OCI-LY1 (cell line): ENCODE data around the gene BACE1-AS.
"Not testable (repeated sequence)": the region's sequence is repeated elsewhere in the genome, so short reads cannot be mapped to it uniquely, and the experiment has no call there.

Experiments used
- H2AFZ ChIP-seq: fragments of 200-600 bp; sonication (generic), shearing (Covaris generic); 2 replicates; pipeline ENCODE4 v1.6.0; 2014; ENCODE audit warnings: antibody characterized with exemption, mild to moderate bottlenecking, low read length
- H3F3A ChIP-seq: fragments of 200-600 bp; sonication (generic), shearing (Covaris generic); 2 replicates; pipeline ENCODE4 v1.6.0; 2014; ENCODE audit warnings: mild to moderate bottlenecking, antibody characterized with exemption, low read length, moderate library complexity; ENCODE audit not compliant: insufficient read depth
- H3K27ac ChIP-seq: fragments of 200-600 bp; sonication (generic); 2 replicates; pipeline ENCODE4 v1.5.1; 2014; ENCODE audit warnings: low read length, mixed run types, mild to moderate bottlenecking, low read depth; ENCODE audit not compliant: poor library complexity, severe bottlenecking
- H3K27me3 ChIP-seq: fragments of 200-600 bp; sonication (generic); 2 replicates; pipeline ENCODE4 v1.6.0; 2014; ENCODE audit warnings: antibody characterized with exemption, mild to moderate bottlenecking, low read length, moderate library complexity; ENCODE audit not compliant: insufficient read depth
- H3K36me3 ChIP-seq: fragments of 200-600 bp; sonication (generic); 2 replicates; pipeline ENCODE4 v1.6.1; 2014; ENCODE audit warnings: mild to moderate bottlenecking, antibody characterized with exemption, low read length, moderate library complexity, mixed read lengths; ENCODE audit not compliant: insufficient read depth
- H3K4me1 ChIP-seq: fragments of 200-600 bp; sonication (generic); 2 replicates; pipeline ENCODE4 v1.5.1; 2014; ENCODE audit warnings: mild to moderate bottlenecking, low read length, moderate library complexity; ENCODE audit not compliant: insufficient read depth, severe bottlenecking
- H3K4me2 ChIP-seq: fragments of 200-600 bp; sonication (generic), shearing (Covaris generic); 2 replicates; pipeline ENCODE4 v1.6.1; 2014; ENCODE audit warnings: low read length
- H3K4me3 ChIP-seq: fragments of 200-600 bp; sonication (generic); 2 replicates; pipeline ENCODE4 v1.5.1; 2014; ENCODE audit warnings: low read length, low read depth, mild to moderate bottlenecking, mixed read lengths; ENCODE audit not compliant: poor library complexity, severe bottlenecking
- H3K79me2 ChIP-seq: fragments of 200-600 bp; shearing (Covaris generic); 2 replicates; pipeline ENCODE4 v1.6.1; 2016; ENCODE audit warnings: mixed run types, low read length, mixed read lengths; ENCODE audit not compliant: insufficient read depth
- H3K9ac ChIP-seq: fragments of 200-600 bp; sonication (generic), shearing (Covaris generic); 2 replicates; pipeline ENCODE4 v1.6.1; 2014; ENCODE audit warnings: mild to moderate bottlenecking, low read length, mixed read lengths
- H3K9me2 ChIP-seq: fragments of 200-600 bp; sonication (generic), shearing (Covaris generic); 2 replicates; pipeline ENCODE4 v1.6.1; 2014; ENCODE audit warnings: low read depth, mild to moderate bottlenecking, low read length, mixed read lengths
- H3K9me3 ChIP-seq: fragments of 200-600 bp; shearing (Covaris generic); 2 replicates; pipeline ENCODE4 v1.6.1; 2014; ENCODE audit warnings: low read length, mixed read lengths
- H4K20me1 ChIP-seq: fragments of 200-600 bp; sonication (generic), shearing (Covaris generic); 2 replicates; pipeline ENCODE4 v1.6.0; 2016; ENCODE audit warnings: mild to moderate bottlenecking, low read length; ENCODE audit not compliant: insufficient read depth
- EZH2 ChIP-seq: fragments of 200-600 bp; sonication (generic), shearing (Covaris generic); IDR thresholded peaks from 2 replicates; pipeline ENCODE4 v1.8.0; 2017; ENCODE audit warnings: borderline replicate concordance, mixed run types, mild to moderate bottlenecking, antibody characterized with exemption, low read length, moderate library complexity, mixed read lengths
- TF ChIP-seq, protein P1 (sequence below): fragments of 200-600 bp; sonication (generic), shearing (Covaris generic); IDR thresholded peaks from 2 replicates; pipeline ENCODE4 v1.5.1; 2017; ENCODE audit warnings: mild to moderate bottlenecking, antibody characterized with exemption, low read length, moderate library complexity, mixed read lengths

Gene BACE1-AS

DNA sequence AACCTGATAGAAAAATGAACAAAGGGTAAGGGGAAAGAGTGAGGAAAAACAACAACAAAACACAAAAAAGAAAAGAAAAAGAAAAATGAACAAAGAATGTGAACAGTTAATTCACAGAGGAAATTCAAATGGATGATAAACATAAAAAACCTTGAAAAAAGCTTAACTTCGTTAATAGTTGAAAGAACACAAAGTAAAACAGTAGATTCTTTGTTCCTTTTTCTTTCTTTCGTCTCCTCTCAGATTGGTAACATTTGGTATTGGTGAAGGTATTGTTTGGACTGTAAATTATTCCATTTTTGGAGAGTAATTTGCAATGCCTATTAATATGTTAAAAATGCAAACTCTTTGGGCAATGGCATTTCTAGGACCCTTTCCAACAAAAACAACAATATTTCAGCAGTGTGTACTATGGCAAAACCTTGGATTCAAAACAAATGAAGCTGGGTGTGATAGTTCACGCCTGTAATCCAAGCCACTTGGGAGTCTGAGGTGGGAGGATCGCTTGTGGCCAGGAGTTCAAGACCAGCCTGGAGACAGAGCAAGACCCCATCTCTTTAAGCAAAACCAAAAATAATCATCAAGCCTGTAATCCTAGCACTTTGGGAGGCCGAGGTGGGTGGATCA lies 28.2 kb downstream of the BACE1-AS start:
- Histone ChIP-seq H4K20me1 (no peaks in the 10 kb centered on the region), H3K4me2 (no peak overlapping the region), H3F3A (no peaks in the 10 kb centered on the region), H3K9me3 (no peaks in the 10 kb centered on the region), H3K27ac (no peak overlapping the region), H3K4me3 (no peak overlapping the region), H3K36me3 (no peaks in the 10 kb centered on the region), H3K79me2 (no peaks in the 10 kb centered on the region), H3K9ac (no peak overlapping the region), H2AFZ (no peak overlapping the region), H3K4me1 (no peaks in the 10 kb centered on the region), H3K9me2 (no peaks in the 10 kb centered on the region), H3K27me3 (no peaks in the 10 kb centered on the region)
- no peak for TF ChIP-seq EZH2
- TF ChIP-seq, protein P1, sequence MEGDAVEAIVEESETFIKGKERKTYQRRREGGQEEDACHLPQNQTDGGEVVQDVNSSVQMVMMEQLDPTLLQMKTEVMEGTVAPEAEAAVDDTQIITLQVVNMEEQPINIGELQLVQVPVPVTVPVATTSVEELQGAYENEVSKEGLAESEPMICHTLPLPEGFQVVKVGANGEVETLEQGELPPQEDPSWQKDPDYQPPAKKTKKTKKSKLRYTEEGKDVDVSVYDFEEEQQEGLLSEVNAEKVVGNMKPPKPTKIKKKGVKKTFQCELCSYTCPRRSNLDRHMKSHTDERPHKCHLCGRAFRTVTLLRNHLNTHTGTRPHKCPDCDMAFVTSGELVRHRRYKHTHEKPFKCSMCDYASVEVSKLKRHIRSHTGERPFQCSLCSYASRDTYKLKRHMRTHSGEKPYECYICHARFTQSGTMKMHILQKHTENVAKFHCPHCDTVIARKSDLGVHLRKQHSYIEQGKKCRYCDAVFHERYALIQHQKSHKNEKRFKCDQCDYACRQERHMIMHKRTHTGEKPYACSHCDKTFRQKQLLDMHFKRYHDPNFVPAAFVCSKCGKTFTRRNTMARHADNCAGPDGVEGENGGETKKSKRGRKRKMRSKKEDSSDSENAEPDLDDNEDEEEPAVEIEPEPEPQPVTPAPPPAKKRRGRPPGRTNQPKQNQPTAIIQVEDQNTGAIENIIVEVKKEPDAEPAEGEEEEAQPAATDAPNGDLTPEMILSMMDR, result no peak

DNA sequence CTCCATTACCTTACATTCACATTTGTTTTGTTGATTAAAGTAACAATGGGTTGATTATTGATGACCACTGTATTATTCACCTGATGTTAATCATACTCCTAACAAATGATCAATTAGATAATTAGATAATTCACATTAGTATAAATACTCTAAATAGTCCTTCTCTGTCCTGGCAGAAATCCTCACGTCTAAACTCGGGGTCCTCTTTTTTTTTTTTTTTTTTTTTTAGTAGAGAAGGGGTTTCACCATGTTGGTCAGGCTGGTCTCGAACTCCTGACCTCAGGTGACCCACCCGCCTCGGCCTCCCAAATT lies 36.1 kb downstream of the BACE1-AS start:
- not testable (repeated sequence) for H3K27ac ChIP-seq, H3K9me3 ChIP-seq, H4K20me1 ChIP-seq, H3K36me3 ChIP-seq, H3K9me2 ChIP-seq, H3K9ac ChIP-seq, H2AFZ ChIP-seq, H3K79me2 ChIP-seq, H3K27me3 ChIP-seq, H3F3A ChIP-seq
- peak overlapping the region; percentile 72 for H3K4me3 ChIP-seq
- peak overlapping the region; percentile 86 for H3K4me2 ChIP-seq
- peaks cover 14% of the 10 kb centered on the region for H3K4me1 ChIP-seq

DNA sequence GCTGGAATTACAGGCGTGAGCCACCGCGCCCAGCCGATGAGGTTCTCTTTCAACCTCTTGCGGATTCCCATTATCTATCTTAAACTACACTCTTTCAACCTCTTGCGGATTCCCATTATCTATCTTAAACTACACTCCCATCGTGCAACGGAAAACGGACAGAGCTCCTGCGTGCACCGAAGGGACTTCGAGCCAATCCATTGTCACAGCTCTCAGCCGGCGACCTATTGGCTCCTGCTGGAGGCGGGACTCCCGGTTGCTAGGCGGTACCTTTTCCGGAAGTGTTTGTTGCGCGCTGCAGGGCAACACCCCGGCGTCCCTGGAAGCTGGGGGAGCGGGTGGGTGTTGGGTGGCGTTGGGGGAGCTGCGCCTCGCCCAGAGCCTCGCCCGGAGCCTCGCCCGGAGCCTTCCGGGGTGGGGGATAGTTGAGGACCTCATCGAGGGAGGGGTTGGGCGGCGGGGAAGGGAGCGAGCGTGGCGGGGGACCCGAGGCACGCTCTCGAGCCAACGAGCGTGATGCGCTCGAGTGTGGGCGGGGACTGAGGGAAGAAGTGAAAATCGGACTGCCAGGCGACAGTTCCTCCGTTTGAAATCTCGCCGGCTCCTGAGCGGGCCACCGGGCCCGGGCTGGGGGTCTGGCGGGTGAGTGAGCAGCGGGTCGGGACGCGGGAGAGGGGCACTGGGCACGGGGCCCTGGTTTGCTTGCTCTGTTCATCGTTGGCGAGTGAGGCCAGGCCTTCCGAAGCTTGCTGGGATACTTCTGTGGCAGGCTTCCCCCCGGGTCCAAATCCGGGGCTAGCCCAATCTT lies 36.6 kb downstream of the BACE1-AS start, which contains the start of gene CEP164:
Gene CEP164 (plus strand): TSS at position 288 of the 808 bp plus-strand sequence. CDS start 10,733 bp downstream, outside the sequence.
- peak within 1 kb of the TSS; percentile 86 for H3K4me2 ChIP-seq
- H3K4me1 ChIP-seq, result peaks cover 14% of the 10 kb centered on the region
- no peaks in the 10 kb centered on the region for H4K20me1 ChIP-seq
- H3K9me2 ChIP-seq, result no peaks in the 10 kb centered on the region
- no peaks in the 10 kb centered on the region for H3K27me3 ChIP-seq
- peak within 1 kb of the TSS; percentile 72 for H3K4me3 ChIP-seq
- H3K79me2 ChIP-seq, result no peaks in the 10 kb centered on the region
- no peak within 1 kb of the TSS for H3K27ac ChIP-seq
- H3K9me3 ChIP-seq, result no peaks in the 10 kb centered on the region
- H2AFZ ChIP-seq, result no peak within 1 kb of the TSS
- peak within 1 kb of the TSS; percentile 72 for H3K9ac ChIP-seq
- H3F3A ChIP-seq, result no peaks in the 10 kb centered on the region
- no peaks in the 10 kb centered on the region for H3K36me3 ChIP-seq
- TF ChIP-seq, protein P1, result no peak
- no peak for TF ChIP-seq EZH2
